EL (cell line): ENCODE data around the gene MIOS.
A peak's percentile ranks its signal among the peaks of the same experiment; 100 is the strongest.
"Not testable (repeated sequence)": the region's sequence is repeated elsewhere in the genome, so short reads cannot be mapped to it uniquely, and the experiment has no call there.

Source experiments
- DNase-seq: peaks from one replicate; pipeline ENCODE4 v3.0.0-alpha.2; 2016

The MIOS gene

GRCh38 chr7:7554649-7555575, 11.8 kb upstream of the MIOS start:
- no peak for DNase-seq

- no peak for DNase-seq
Observed at GRCh38 chr7:7556852-7557251, 9.8 kb upstream of the MIOS start.

DNA sequence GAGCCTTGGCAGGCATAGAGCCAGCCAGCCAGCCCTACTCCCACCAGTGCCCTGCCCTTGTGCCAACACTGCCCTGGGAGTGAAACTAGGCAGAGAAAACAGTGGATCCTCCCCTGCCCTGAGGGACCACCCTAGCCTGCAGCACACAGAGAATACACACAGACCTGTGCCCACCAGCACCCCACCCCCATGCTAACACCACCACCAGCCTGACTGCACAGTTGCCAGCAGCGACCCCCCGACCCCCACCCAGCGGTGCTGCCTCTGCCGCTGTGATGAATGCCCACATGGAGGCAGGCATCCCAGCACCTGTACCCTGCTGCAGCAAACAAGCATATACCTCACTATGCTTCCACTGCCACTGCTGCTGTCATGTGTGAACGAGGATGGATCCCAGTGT, 9.4 kb upstream of the MIOS start:
- no peak for DNase-seq

DNA sequence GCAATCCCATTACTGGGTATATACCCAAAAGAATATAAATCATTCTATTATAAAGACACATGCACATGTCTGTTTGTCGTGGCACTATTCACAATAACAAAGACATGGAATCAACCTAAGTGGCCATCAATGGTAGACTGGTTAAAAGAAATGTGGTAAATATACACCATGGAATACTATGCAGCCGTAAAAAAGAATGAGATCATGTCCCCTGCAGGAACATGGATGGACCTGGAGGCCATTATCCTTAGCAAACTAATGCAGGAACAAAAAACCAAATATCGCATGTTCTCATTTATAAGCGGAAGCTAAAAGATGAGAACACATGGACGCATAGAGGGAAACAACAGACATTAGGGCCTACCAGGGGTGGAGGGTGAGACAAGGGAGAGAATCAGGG, 5.1 kb upstream of the MIOS start:
- not testable (repeated sequence) for DNase-seq

DNA sequence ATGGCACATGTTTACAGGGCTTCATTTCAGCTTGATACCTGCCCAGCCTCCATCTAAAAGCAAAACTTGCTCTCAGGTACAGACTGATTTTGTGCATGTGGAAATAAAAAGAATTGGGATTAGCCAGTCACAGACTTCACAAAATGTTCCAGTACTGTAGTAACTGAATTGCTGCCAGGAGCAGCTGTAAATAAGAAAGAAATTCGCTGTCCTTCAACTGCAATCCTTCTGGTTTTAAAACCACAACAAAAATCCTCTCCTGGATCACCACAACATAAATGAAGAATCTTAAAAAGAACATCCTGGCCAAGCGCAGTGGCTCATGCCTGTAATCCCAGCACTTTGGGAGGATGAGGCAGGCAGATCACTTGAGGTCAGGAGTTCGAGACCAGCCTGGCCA, 3.9 kb upstream of the MIOS start:
- DNase-seq: no peak

- no peak for DNase-seq
Observed at GRCh38 chr7:7563269-7563668, 3.4 kb upstream of the MIOS start.

- DNase-seq: no peak
Observed at GRCh38 chr7:7563813-7564212, 2.9 kb upstream of the MIOS start.

DNA sequence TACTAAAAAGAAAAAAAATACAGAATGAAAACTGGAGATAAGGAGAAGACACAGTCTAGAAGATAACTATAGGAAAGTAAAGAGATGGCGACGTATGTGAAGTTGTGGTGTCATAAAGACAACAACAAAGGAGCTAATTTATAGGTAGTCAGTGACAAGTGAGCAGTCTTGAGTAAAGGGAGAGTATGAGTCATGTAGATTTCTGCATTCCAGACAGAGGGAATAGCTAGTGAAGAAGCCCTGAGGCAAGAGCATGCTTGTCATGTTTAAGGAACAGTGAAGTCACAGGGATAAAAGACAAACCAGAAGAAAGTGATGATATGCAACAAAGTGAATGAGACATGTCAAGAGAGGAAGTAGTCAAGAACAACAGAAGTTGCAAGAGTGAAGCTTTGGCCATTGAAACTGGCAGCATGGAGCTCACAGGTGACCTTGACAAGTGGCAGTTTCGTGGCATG, 2.3 kb upstream of the MIOS start:
- peak; percentile 93 for DNase-seq

DNA sequence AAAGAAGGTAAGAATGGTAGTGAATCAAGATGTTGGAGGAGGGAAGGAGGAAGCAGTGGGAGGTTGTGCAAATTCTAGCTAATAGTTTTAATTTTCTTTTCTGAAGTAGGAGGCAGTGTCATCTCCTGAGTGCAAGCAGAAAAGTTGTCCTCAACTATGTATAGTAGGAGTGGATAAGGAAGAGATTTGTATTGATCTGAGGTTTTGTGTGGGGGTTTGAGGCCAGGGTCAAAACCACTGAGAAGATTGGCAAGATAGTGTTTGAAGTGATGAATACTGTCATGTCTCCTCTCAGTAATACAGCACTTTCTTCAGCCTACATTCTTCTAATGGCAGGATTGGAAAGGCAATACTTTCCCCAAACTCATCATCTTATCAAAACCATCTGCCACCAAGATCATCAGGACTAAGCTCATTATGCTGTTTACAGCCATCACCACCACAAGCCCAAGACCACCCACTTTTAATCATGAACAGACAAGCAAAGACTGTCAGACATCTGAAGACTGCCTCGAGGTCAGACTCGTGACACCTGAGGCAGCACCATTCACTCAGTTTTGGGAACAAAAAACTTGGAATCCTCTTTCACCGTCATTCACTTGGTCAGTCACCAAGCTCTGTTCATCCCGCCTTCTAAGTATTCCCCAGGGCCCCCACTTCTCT, 1.5 kb upstream of the MIOS start:
- DNase-seq: no peak

DNA sequence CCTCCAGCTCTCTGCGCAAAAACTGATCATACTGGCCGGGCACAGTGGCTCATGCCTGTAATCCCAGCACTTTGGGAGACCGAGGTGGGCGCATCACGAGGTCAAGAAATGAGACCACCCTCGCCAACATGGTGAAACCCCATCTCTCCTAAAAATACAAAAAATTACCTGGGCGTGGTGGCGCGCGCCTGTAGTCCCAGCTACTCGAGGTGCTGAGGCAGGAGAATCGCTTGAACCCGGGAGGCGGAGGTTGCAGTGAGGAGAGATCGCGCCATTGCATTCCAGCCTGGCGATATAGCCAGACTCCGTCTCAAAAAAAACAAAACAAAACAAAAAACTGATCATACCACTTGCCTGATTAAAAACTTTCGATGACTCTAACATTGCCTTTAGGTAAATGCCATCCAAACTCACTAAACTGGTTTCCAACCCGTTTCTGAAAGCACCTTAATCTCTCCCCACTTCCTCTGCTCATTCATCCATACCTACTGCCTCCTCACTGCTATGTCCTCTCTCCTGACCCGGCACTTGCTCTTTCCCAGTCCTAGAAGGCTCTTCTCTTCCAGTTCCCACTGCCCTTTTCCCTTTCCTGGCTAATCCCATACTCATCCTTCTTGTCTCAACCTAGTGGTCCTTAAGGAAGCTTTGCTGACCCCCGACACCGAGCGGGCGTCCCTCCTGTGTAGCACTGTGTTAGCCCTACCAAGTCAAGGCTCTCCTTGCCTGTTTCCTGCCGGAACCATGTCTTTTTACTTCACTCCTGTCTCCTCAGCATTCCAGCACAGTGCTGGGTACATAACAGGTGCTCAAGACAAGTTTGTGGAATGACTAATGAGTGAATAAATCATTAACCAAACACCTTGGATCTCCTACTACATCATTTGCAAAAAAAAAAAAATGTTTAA, 686 bp upstream of the MIOS start:
- DNase-seq: no peak

DNA sequence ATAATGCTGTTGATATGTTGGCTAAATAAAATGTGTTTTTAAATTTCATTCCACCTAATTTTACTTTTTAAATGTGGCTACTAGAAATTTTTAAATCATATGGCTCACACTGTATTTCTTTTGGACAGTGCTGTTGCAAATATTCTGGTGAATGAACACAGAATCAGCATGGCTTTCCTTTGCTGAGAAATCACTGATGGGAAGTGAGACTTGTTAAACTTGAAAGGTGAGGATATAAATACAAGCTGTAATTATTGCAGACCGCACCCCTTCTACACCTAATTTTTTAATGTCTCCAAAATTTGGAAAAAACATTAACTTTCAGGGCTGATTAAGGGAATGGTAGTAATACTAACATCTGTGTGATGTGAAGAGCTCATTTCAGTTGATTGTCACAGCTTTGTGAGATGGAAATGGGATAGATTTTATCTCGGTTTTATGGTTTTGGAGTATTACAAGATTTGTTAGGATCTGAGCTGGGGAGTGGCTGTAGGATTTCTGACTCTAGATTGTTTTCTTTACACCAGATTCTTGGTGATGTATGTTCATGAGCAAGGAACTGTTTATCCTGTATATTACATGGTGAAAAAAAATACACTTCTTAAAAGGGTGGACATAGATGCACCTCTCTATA, 1.3 kb downstream of the MIOS start:
- DNase-seq: no peak

DNA sequence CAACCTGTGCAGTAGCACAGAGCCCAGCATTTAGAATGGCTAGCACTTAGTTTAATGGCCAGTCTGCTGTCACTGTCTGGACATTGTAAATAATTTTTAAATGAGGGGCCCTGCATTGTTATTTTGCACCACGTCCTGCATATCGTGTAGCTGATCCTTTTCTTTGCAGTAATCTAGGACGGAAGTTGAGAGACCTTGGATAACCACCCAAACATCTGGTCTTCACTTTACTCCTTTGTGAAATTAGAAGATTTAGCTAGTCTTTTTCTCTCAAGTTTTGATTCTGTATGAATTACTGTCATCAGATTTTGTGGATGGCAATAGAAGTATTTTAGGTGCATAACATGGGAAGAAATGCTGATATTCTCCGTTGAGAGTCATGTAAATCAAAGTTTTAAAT, 1.9 kb downstream of the MIOS start:
- no peak for DNase-seq

- no peak for DNase-seq
Observed at GRCh38 chr7:7569081-7569527, 2.4 kb downstream of the MIOS start.

DNA sequence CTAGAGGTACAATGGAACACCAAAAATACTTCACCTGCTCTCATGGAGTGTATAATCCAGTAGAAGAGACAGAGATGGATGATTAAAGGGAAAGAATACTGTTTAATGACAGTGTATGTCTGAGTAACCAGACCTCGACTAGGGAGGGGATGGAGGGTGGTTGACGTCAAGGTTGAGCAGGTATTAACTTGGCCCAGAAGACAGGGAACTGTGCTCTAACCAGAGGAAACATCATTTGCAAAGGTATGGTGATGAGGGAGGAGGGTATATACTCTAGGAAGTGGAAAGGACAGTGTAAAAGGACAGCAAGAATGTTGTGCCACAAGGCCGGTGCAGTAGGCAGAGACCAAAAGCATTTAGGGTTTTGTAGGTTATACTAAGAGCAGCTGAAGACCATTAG, 2.9 kb downstream of the MIOS start:
- DNase-seq: no peak

DNA sequence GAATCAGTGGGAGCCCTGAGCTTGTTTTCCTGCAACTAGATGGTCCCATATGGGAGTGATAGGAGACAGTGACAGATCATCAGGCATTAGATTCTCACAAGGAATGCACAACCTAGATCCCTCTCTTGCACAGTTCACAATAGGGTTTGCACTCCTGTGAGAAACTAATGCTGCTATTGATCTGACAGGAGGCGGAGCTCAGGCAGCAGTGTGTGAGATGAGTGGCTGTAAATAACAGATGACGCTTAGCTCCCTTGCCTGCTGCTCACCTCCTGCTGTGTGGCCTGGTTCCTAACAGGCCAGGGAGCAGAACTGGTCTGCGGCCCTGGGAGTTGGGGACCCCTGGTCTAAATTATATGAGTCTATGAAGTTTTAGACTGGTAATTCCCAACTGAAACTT, 3.9 kb downstream of the MIOS start:
- DNase-seq: no peak

DNA sequence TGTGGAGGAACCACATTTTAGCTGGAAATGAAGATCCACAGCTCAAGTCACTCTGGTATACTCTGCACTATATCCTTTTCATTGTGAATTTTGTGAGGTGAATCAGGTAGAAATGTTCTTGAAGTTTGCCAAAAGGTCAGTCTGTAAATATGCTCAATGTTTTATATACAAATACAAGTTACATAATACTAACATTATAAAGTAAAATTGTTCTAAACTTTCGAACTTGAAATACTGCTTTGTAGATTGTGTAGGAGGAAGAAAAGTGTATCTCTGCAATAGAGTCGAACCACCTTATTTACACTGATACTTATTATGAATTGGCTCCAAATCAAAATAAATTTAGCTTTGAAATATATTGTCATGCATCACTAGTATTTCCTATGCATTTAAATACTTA, 7.0 kb downstream of the MIOS start:
- DNase-seq: no peak

- DNase-seq: no peak
Observed at GRCh38 chr7:7576344-7576743, 9.7 kb downstream of the MIOS start.

DNA sequence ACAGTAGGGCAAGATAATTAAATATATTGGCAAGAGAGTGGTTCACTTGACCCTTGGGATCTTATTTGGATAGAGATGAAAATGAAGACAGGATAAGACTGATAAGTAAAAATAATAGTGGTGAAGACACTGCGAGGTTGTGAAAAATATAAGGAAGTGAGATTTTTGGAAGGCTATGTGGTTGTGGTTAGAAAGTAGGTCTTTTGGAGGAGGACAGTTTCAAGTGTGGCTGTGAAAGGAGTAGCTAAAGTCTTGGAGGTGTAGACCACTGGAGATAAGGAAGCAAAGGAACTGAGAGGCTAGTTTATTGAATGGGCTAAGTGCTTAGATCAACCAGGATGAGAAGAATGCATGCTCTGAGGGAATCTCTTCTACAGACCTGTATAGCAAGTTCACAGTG, 11.2 kb downstream of the MIOS start:
- DNase-seq: no peak

DNA sequence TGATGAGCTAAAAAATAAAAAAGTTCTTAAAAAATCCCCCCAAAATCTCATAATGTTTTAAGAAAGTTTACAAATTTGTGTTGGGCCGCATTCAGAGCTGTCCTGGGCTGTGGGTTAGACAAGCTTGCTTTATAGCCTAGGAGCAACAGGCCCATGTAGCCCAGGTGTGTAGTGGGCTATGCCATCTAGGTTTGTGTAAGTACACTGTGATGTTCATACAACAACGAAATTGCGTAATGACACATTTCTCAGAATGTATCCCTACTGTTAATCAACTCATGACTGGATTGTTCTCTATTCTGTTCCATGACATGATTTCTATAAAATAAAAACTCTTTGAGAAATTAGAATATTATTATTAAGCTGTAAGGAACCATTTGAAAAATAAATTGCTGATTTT, 13.0 kb downstream of the MIOS start:
- DNase-seq: no peak

GRCh38 chr7:7581531-7582179, 15.0 kb downstream of the MIOS start:
- DNase-seq: no peak

- no peak for DNase-seq
Observed at GRCh38 chr7:7582596-7582995, 15.9 kb downstream of the MIOS start.

GRCh38 chr7:7583731-7584130, 17.0 kb downstream of the MIOS start:
- DNase-seq: no peak
